Measurements from ENCODE around the gene PLA2G15.
A peak's percentile ranks its signal among the peaks of the same experiment; 100 is the strongest.
"Not testable (repeated sequence)": the region's sequence is repeated elsewhere in the genome, so short reads cannot be mapped to it uniquely, and the experiment has no call there.

Gene PLA2G15

DNA sequence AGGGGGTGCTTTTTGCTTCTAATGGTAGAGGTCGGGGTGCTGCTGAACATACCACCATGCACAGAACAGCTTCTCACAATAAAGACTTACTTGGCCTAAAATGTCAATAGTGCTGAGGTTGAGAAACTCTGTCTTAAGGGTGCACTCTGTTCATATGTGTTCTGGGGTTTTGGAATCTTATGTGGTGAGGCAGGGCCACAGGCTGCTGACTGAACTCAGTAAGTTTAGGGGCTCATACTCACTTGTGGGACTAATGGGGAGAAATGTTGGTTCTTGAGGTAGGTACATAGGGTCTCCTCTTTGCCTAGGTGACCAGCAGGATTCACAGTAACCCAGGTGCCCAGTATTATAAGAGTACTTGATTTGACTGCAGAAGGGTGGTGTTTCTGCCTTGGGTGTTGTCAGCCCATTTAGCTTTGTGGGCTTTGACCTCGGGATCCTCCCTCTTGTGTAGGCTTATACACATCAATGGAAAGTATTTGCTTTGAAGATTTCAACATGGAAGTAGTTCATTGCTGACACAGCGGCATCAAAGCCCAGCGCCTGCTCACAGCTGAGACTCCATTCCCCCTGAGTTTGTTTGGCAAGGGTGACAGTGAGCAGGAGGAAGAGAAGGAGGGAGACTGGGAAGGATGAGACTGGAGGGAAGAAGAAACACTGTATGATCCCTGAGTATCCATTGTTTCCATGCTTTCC is 36.3 kb downstream of the PLA2G15 start:
- DNase-seq, result no peak

DNA sequence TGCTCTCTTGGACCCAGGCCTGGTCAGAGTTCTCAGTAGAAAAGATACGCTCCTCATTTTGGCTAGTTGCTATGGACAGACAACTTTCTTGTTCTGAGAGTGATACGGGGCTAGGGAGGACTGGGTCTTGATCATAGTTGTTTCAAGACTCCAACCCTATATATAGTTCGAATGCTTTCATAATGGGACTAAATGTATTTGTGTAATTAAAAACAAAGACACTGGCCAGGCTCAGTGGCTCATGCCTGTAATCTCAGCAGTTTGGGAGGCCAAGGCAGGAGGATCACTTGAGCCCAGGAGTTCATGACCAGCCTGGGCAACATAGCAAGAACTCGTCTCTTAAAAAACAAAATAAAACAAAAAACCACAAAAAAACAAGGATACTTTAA is 36.9 kb downstream of the PLA2G15 start:
- no peak for DNase-seq

DNA sequence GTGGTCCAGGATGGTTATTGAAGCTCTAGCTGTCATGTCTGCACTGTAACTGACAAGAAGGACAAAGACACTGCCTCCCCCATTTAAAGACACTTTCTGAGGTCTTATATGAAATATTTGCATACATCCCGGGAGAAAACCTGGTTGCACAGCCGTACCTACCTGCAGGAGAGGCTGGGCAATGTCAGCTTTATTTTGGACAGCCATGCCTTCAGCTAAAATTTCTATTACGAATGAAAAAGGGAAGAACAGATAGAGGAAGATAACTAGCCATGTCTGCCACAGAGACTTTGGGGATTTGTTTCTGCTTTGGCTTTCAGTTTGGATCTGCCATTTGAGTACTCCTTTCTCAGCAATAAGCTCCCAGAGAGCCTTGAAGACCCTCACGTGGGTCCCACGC is 38.2 kb downstream of the PLA2G15 start:
- DNase-seq, result no peak

DNA sequence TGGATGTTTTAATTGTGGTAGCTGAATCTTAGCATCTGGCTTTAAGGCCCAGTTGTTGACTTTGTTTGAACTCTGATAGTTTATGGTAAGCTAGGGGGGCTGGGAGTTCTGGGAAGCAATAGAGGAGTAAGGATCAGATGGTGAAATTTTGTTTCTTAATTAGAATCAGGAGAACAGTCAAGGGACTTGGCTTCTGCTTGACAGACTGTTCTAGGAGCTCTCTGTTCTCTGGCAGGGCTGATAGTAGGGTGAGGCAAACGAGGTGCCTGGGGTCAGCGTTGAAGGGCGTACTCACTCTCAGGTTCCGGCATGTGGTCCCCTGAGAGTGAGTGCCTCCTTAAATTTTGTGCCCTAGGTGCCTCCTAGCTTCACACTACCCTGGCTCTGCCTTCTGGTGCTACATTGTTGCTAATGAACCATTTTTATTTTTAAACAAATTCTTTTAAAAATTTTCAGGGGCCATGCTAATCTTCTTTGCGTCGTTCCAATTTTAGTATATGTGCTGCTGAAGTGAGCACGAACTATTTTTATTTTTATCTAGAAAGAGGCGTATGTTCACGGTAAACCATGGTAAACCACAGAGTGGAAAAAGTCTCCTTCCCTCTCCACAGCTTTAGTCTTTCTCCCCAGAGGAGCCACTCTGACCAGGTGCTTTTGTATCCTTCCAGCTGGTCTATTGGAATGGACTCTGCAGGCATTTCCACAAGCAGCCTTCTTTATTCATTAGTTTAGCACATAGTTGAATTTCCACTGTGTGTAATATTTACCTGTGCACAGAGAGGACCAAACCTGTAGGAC is 38.8 kb downstream of the PLA2G15 start:
- DNase-seq, result no peak

DNA sequence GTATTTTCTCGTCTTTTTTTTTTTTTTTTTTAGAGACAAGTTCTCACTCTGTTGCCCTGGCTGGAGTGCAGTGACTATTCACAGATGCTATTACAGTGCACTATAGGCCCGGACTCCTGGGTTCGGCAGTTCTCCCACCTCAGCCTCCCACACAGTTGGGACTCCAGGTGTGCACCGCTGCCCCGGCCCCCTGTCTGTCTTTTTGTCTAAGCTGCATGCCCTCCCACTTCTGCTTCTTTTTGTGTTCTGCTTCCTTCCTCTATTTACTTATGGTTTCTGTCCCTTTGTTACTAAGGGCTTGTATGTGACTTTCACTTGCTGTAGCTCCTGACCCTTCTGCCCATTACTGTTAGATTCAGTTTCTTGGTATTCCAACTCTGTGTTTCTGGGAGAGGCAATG is 39.7 kb downstream of the PLA2G15 start:
- no peak for DNase-seq

DNA sequence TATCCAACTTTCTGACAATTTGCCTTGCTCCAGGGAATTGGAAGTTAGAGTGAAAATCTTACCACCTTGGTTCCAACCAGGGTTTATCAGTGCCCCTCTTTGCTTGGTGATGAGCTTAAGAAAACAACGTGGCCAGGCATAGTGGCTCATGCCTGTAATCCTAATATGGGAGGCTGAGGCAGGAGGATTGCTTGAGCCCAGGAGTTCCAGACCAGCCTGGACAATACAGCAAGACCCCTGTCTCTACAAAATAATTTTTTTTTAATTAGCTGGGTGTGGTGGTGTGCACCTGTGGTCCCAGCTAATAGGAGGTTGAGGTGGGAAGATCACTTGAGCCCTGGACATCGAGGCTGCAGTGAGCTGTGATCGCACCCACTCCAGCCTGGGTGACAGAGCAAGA is 40.5 kb downstream of the PLA2G15 start:
- no peak for DNase-seq

DNA sequence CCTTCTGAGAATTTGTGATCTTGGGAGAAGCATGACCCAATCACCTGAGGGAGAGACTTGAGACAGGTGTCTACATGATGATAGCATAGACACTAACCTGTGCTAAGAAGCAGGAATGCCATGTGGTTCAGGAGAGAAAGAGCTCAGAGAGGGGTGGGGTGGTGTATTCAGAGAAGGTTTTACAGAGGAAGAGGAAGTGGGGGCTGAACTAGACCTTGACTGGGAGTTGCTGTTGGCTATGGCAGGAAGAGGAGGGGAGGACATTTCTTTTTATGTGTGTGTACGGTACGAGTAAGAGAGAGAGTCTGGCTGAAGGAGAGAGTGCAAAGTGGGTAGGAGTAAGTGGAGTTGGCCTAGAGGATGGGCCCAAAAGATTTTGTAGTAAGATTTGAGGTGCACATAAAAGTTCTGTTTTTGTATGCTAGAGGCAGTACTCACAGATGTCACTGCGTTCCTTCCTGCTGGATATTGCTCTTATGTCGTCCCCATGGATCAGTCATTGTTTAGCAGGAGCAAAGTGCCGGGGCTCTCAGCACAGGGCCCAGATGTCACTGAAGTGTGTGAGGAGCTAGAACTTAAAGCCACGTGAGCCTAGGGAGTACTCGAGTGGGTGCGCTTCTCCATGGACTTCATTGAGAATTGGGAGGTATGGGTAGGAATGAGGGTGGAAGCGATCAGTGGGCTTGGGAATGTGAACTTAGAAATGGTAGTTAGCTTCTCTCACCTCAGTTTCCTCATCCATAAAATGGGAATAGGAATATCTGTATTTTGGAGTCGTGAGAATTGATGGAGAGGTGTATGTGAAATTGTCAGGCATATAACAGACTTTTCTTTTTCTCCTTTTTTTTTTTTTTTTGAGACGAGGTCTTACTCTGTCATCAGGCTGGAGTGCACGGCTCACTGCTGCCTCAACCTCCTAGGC is 41.2 kb downstream of the PLA2G15 start:
- peak; percentile 60 for DNase-seq

DNA sequence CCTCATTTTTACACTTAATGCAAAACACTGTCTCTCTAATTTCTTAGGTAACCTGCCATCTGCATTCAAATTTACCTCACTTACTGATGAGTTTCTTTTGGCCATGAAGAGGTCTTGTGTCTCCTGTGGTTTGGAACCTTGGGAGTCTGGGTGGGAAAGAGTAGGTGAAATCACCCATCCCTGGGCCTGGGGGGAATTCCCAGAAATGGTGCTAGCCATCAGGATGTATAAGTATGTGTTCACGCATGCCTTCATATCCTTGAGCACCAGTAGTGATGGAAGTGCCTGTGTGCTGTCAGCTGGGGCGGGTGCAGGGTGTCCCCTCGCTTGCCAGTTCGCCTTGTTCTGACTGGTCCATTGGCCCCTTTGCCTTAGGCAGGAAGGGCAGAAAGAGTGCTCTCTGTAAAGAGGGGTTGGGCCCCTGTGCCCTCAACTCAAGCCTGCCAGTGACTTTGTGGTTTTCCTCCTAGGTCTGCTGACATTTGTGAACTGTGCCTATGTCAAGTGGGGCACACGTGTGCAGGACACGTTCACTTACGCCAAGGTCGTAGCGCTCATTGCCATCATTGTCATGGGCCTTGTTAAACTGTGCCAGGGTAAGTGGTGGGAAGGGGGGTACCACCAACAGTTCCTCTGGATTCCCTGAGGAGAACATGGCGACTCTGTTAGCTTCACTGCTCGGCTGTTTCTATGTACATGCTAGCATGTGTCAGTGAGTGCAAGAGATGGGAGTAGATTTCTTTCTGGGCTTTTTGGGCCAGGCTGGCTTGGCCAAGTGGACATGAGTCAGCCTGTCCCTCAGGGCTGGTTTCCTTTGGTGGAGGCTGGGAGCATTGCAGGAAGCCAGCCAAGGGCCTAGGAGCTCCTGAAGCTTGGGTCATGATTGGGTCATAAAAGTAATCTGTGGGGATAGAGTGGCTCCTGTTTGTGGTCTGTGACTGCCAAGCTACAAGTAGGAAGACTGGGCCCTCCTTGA is 42.4 kb downstream of the PLA2G15 start:
- peak; percentile 56 for DNase-seq

DNA sequence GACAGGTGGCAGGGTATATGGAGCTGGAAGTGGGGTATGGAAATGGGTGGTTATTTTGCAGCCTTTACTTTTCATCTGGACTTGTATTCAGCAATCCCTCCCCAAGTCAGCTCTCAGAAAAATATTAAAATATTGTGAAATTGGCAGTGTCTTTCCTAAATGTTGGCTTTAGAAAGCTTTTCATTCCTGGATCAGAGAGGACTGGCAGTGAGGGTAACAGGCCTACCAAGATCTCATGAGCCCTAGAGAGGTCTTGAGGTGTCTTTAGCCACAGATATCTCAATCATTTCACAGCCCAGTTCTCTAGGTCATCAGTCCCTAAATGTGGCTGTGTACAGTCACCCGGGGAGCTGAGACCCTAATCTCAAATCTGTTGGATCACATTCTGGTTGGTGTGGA is 43.1 kb downstream of the PLA2G15 start:
- no peak for DNase-seq

DNA sequence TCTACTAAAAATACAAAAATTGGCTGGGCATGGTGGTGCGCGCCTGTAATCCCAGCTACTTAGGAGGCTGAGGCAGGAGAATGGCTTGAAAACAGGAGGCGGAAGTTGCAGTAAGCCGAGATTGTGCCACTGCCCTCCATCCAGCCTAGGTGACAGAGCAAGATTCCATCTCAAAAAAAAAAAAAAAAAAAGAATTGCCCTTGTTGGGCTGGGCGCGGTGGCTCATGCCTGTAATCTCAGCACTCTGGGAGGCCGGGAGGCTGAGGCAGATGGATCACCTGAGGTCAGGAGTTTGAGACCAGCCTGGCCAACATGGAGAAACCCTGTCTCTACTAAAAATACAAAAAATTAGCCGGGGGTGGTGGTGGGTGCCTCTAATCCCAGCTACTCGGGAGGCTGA is 43.6 kb downstream of the PLA2G15 start:
- not testable (repeated sequence) for DNase-seq

DNA sequence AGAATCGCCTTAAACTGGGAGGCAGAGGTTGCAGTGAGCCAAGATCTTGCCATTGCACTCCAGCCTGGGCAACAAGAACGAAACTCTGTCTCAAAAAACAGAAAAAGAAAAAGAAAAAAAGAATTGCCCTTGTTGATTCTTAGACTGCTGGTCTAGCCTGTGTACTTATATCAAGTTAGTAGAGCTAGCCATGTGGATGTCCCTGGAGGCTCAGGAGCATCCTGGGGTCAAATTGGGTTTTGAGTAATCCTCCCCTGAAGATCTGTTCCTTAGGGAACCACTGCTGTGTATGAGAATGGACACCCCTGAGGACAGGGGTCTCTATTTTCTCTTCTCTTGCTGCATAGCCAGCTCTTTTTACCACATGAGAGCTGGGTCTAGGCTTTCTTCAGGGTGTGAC is 44.0 kb downstream of the PLA2G15 start:
- DNase-seq, result no peak

DNA sequence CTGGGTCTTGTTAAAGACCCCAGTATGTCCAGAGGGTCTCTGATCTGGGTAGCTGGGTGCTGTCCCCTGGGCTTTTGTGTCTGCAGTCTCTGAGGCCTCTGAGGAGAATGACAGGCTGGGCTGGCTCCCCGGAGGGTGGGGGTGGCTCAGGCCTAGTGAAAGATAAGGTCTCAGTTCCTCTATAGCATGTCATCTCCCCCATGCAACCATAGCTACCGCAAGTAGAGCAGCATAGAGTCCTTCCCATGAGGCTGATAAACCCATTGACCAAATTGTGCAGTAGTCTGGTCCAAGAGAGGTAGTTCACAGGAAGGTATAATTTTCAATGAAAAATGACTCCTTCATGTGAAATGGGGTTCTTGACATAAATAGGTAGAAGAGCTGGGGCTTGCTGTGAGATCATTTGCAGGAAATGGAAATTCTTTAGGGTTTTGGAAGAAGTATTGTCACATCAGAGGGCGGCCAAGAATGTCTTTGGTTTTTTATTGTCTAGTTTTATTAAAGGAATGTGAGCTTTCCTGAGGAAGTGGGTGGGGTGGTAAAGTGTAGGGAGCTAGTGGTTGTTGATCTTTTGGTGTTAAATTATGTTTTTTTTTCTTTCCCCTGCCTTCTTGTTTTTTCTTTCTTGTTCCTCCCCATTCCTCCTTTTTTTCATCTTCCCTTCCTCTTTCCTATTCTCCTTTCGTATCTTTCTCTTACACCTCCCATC is 44.6 kb downstream of the PLA2G15 start:
- peak; percentile 40 for DNase-seq

DNA sequence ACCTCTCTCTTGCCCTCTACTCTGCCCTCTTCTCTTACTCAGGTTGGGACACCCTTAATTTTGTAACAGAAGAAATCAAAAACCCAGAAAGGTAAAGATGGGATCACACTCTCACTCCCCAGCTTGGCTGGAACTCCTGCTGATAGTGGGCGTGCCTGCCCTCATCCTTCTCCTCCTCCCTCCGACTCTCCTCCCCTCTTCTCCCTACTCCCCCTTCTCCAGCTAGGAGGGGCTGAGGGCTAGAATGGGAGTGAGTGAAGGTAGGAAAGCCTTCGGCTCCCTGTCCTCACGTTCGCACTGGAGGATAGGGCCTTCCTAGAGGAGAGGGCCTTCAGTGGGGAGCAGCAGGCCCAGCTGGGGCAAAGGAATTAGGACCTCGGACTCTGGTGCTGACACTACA is 45.3 kb downstream of the PLA2G15 start:
- DNase-seq, result no peak

DNA sequence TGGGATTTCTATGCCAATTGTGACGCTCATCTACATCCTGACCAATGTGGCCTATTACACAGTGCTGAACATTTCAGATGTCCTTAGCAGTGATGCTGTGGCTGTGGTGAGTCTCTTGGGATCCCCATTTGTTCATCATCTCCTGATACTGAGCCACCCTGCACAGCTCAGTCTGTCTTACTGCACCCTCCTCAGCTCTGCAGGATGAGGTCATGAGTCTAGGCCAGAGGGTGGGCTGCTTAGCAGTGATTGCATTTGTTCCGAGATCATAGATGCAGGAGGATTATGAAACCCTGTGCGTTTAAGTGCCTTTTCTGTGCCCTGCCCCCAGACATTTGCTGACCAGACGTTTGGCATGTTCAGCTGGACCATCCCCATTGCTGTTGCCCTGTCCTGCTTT is 46.1 kb downstream of the PLA2G15 start:
- DNase-seq, result no peak

DNA sequence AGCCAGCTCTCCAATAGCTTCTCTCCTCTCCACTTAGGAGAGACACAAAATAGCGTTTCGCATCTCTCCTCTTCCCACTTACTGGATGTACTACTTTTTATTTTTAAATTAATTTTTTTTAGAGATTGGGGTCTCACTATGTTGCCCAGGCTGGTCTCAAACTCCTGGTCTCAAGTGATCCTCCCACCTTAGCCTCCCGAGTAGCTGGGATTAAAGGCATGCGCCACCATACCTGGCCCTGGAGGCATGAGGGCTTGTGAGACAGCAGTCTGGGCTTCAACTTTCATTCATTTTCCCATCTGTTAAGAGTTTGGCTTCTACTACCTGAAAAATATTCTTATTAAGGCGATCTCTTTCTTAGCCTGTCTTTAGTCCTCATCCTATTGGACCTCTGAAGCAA is 47.3 kb downstream of the PLA2G15 start:
- DNase-seq, result no peak

DNA sequence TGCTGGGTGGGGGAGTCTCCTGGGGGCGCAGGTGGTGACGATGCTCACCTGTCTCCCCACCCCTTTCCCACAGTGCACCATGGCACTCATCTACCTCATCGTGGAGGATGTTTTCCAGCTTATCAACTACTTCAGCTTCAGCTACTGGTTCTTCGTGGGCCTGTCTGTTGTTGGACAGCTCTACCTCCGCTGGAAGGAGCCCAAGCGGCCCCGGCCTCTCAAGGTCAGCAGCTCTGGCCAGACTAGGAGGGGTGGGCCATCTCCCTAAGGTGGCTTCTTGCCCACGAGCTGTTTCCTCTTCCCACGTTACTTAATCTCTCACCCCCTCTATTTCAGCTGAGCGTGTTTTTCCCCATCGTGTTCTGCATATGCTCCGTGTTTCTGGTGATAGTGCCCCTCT is 51.1 kb downstream of the PLA2G15 start:
- DNase-seq, result no peak

DNA sequence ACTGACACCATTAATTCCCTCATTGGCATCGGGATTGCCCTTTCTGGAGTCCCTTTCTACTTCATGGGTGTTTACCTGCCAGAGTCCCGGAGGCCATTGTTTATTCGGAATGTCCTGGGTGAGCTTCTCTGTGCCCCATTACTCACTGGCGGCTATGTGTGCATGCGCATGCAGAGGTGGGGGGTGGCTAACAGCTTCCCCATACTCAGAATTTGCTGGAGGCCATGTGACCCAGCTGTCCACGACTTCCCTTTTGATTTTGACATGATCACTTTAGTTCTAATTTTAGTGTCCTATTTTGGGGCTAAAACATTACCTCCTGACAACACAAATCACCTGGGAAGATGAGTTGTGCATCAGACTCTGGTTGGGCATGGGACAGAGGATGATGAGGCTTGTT is 51.5 kb downstream of the PLA2G15 start:
- DNase-seq, result no peak

DNA sequence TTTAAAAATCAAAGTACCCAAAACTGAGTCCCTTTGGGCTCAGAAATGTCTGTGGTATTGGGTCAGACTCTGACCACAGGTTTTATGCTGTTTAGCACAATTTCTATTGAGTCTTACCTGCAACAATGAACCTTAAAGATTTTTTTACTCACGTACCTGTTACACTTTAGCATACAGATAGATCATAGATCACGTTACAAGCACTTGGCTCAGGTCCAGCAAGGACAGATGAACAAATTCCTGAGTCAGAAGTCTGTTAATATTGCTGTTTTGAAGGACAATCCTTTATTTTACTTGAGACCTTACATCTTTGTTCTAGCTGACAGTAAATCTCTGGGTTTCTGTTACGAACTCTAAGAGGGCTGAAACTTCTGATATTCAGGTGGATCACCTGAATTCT is 52.7 kb downstream of the PLA2G15 start:
- no peak for DNase-seq

DNA sequence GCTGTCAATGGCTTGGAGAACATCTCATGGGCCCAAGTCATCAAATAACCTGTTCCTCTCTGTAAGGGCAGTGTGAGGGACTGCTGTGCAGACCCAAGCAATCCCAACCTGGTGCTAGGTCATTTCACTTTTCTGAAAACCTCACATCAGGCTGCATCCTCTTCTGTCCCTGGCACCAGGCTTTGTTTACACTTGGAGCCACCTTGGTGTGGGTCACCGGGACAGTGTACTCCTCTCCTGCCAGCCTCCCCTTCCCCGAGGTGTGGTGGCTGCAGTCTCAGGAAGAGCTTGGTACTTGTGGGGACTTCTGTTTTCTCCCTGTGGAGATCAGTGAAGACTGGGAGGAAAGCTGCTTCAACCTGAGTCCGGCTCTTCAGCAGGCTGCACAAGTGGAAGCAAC is 53.1 kb downstream of the PLA2G15 start:
- DNase-seq, result no peak

DNA sequence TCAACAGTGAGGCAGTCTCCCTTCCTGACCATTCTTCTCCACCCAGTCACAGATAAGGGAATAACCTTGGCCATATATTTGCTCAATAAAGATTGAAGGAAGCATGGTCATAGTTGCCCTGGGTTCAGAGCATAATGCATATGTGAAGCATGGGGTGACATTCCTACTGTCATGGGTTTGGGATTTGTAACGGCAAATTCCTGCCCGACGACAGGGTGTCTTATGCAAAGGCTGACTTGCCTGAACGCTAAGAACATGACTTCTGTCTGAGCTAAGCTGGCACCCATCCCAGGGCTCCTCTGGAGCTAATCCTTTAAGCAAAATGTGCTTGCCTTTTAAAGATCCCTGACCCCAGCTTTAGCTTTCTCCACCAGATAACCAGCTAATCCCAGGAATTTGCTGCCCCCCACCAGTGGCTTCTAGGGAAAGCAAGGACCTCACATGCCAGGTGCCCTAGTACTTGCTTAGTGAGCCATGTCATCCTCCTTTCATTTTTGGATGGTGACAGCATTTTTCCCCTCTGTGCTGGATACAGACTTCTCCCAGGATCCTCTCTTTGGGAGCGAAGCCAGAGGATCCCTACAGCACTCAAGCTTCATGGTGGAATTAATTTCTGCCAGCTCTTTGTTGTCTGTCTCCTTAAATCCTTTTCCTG is 53.9 kb downstream of the PLA2G15 start:
- no peak for DNase-seq

Data from activated CD4-positive, alpha-beta T cell treated with anti-CD3 and anti-CD28 coated beads, Interleukin-2, Interleukin-6, amounts not matched to agents 100 ng/mL and 50 ng/mL, durations not matched to agents 16 hours and 8 hours (primary cell).